Progenitor cell of endocrine pancreas (in vitro differentiated cells): ENCODE results near the gene DBF4B. TPM values are rescaled to one million over a fixed set of nuclear protein-coding genes. Genes with fewer than 3 reads are reported as not detected.
"Not testable (repeated sequence)": the region's sequence is repeated elsewhere in the genome, so short reads cannot be mapped to it uniquely, and the experiment has no call there.

Experiments used
- DNase-seq: peaks from one replicate; pipeline ENCODE4 v3.0.0; 2021; ENCODE audit warnings: low spot score; ENCODE audit not compliant: unreplicated experiment
- H3K27ac Mint-ChIP-seq: 2 replicates; pipeline ENCODE4 v1.8.0; 2021; ENCODE audit warnings: mild to moderate bottlenecking, moderate library complexity, mixed read lengths
- H3K27me3 Mint-ChIP-seq: 2 replicates; pipeline ENCODE4 v1.8.0; 2021; ENCODE audit warnings: mixed read lengths
- H3K36me3 Mint-ChIP-seq: 2 replicates; pipeline ENCODE4 v1.8.0; 2022; ENCODE audit warnings: mixed read lengths; ENCODE audit not compliant: insufficient read depth
- H3K4me1 Mint-ChIP-seq: 2 replicates; pipeline ENCODE4 v1.8.0; 2021; ENCODE audit warnings: low read depth, mixed read lengths
- H3K4me3 Mint-ChIP-seq: 2 replicates; pipeline ENCODE4 v1.8.0; 2021; ENCODE audit warnings: low read depth, mild to moderate bottlenecking, moderate library complexity, mixed read lengths
- H3K9me3 Mint-ChIP-seq: 2 replicates; pipeline ENCODE4 v1.8.0; 2021; ENCODE audit warnings: low read depth, mixed read lengths
- CTCF ChIP-seq: fragments of 200-600 bp; sonication (generic); IDR thresholded peaks from one replicate; pipeline ENCODE4 v1.5.0; 2021; ENCODE audit warnings: antibody characterized with exemption, mild to moderate bottlenecking; ENCODE audit not compliant: unreplicated experiment
- total RNA-seq: library from RNA; stranded (reverse); gene quantifications from 2 replicates; pipeline ENCODE4 v1.2.1, GENCODE V29; 2021

Gene DBF4B
- total RNA-seq, 1 donor from 2014 or later, result 27.2 TPM

DNA sequence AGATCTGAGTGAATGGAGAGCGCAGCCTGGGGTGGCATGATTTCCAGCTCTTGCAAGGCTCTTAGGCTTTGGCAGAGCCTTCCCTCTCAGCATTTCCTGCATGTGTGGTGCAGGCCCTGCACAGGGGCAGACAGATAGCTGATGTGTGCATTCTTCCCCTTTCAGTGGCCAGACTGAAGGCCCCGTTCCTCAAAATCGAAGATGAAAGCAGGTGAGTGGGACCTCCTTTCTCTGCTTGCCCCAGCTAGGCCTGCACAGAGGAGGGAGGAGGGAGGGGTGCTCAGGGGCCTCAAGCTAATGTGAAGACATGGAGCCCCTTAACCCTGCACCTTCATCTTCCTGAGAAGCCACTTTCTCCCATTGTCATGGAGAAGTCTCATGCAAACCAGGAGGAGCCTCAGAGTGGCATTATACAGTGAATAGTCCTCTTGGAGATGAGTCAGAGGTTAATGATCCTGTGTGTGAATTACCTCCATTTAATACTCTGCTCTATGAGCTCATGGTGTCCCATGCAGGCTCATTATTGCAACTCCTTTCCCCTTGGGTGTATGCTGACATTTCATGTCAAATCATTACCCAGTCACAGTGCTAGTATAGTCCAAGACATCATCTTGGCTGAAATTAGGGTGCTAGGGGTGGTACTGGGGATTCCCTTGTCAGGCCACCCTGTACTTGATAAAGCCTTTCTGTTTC lies 29.9 kb downstream of the DBF4B start:
- Mint-ChIP-seq H3K4me1 (no peaks in the 10 kb centered on the region), H3K36me3 (peaks cover 4% of the 10 kb centered on the region), H3K9me3 (no peaks in the 10 kb centered on the region), H3K4me3 (no peak overlapping the region), H3K27me3 (no peaks in the 10 kb centered on the region), H3K27ac (no peak overlapping the region)
- no peak for DNase-seq
- no peak for TF ChIP-seq CTCF

DNA sequence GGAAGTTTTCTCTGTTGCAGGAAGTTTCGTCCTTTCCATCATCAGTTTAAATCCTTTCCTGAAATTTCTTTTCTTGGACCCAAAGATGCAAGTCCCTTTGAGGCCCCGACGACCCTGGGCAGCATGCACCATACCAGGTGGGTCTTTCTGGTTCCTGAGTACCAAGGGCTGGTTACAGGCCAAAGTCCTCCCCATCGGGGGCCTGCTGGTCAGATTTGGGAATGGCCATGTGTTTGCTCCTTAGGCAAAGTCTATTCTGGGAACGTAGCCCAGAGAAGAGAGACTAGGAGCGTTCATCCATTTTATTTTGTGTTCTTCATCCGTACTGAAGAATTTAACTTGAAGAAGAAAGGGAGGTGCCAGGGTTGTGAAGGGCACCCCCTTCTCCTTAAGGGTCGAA lies 32.9 kb downstream of the DBF4B start:
- Mint-ChIP-seq H3K9me3 (no peaks in the 10 kb centered on the region), H3K36me3 (peaks cover 4% of the 10 kb centered on the region), H3K27me3 (no peaks in the 10 kb centered on the region)

GRCh38 chr17:44745301-44745700 lies 36.8 kb downstream of the DBF4B start:
- H3K4me1 Mint-ChIP-seq, result no peaks in the 10 kb centered on the region
- H3K36me3 Mint-ChIP-seq, result peaks cover 5% of the 10 kb centered on the region
- TF ChIP-seq CTCF, result no peak
- H3K4me3 Mint-ChIP-seq, result no peak overlapping the region
- no peak for DNase-seq
- no peaks in the 10 kb centered on the region for H3K9me3 Mint-ChIP-seq
- H3K27ac Mint-ChIP-seq, result no peak overlapping the region
- no peaks in the 10 kb centered on the region for H3K27me3 Mint-ChIP-seq

More for the DNA sequence above, 32.9 kb downstream of the DBF4B start:
- no peak for TF ChIP-seq CTCF
- Mint-ChIP-seq H3K27ac (no peak overlapping the region), H3K4me1 (no peaks in the 10 kb centered on the region), H3K4me3 (no peak overlapping the region)
- no peak for DNase-seq

DNA sequence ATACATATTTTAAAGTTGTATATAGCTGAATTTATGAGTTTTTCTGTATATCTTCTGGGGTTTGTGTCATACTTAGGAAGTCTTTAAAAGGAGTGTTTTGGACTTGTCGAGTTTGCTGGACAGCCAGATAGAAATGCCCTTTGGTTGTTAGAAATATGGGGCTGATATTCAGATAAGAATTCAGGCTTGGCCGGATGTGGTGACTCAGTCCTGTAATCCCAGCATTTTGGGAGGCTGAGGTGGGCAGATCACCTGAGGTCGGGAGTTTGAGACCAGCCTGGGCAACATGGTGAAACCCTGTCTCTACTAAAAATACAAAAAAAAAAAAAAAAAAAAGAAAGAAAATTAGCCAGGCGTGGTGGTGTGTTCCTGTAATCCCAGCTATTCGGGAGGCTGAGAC lies 37.3 kb downstream of the DBF4B start:
- H3K4me1 Mint-ChIP-seq, H3K27me3 Mint-ChIP-seq, H3K9me3 Mint-ChIP-seq, H3K36me3 Mint-ChIP-seq, H3K4me3 Mint-ChIP-seq, DNase-seq, H3K27ac Mint-ChIP-seq: not testable (repeated sequence)

GRCh38 chr17:44747566-44747965 lies 39.1 kb downstream of the DBF4B start:
- no peak for TF ChIP-seq CTCF
- no peak for DNase-seq
- Mint-ChIP-seq H3K27ac (no peak overlapping the region), H3K27me3 (no peaks in the 10 kb centered on the region), H3K9me3 (no peaks in the 10 kb centered on the region), H3K4me1 (no peaks in the 10 kb centered on the region), H3K4me3 (no peak overlapping the region), H3K36me3 (peaks cover 8% of the 10 kb centered on the region)
